ENCODE measurements around the gene SUPT16H. TPM values are rescaled to one million over a fixed set of nuclear protein-coding genes. Genes with fewer than 3 reads are reported as not detected.
A peak's percentile ranks its signal among the peaks of the same experiment; 100 is the strongest.

Gene SUPT16H
- total RNA-seq, 1 experiment from 2014 or later, result 127 TPM

DNA sequence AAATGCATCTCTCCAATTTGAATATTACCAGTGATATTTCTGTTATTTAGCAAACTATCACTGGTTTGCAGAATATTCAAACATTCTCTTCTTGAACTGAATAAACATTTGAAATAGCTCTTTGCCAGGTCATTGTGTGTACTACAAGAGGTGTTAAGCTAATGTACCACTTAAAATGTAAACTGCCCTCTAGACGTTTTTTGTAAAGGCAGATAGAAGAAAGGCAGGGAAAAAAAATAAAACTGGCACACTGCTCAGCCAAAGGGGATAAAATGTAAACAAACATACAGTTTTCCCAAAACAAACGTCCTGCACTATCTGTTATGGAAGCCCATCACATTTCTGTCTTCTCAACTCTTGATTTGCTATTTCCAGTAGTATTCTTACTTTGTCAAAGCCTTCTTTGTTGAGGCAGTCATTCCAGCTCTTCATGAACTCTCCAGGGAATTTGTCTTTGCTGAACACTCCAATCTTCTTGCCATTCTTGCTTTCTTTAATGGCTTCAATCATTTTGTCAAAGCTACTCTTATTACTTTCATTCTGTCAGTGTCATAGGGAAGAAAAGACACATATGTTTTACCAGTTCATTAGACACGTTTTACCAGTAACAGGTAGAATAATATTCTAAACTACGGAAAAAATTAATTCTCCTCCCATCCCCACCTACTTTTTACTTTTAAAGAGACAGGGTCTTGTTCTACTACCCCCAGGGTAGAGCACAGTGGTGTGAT, 13.7 kb downstream of the SUPT16H start:
- no peak for DNase-seq (ENCODE audit: extremely low read depth, low read depth)

DNA sequence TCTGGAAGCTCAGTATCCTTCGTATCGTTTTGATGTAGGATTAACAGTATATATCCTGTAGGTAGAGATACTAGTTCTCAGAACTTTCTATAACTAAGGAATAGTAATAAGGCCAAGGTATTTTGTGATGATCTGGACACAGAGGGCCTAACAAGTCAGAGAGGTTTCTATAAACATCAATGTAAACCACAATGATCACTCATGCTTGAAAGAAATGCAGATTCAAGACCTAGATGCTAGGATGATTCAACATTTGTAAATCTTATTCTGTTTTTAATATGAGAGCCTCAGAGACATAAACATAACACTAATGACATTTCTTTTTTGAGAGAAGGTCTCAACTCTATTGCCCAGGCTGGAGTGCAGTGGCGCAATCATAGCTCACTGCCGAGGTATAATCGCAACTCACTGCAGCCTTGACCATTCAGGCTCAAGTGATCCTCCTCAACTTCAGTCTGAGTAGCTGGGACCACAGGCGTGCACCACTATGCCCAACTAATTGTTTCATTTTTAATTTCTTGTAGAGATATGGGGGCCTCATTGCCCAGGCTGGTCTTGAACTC, 16.2 kb downstream of the SUPT16H start:
- no peak for DNase-seq (ENCODE audit: extremely low read depth, low read depth)

- DNase-seq (ENCODE audit: extremely low read depth, low read depth), result no peak
Observed at GRCh38 chr14:21356511-21356910, 27.3 kb downstream of the SUPT16H start.

GRCh38 chr14:21352587-21352986, 31.2 kb downstream of the SUPT16H start:
- DNase-seq (ENCODE audit: extremely low read depth, low read depth), result no peak

DNA sequence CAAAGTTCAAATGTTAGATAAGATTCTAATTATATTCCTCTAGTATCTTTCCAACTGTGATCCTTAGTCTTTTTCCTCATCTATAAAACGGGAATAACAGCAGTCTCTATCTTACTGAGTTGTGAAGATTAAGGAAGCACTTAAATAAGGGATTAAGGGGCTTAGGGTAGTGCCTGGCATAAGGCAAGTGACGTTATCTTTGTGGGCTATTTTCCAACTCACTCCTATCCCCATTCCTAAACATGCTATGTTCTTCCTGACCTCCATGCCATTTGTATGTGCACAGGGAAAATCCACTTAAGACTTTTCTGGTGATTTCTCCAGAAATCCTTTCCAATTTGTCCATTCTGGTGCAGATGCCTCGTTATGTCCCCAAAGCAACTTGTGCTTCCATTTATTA, 33.3 kb downstream of the SUPT16H start:
- no peak for DNase-seq (ENCODE audit: extremely low read depth, low read depth)

DNA sequence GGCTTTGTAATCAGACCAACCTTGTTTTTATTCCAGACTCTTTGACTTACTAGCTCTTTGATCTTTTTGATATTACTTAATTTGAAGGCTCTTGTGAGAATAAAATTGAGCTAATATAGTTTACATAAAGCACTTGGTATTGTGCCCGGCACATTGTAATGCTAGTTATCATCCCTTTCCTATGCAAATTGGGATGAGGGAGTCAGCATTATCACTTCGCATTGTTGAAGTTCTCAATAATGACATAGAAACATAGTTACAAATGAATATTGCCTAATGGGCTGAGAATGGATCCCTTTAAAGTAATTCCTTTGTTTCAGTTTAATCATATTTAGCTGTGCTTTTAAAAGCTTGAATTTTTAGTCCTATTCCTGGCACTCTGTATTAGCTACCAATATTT, 36.6 kb downstream of the SUPT16H start:
- no peak for DNase-seq (ENCODE audit: extremely low read depth, low read depth)

GRCh38 chr14:21346532-21347135, 37.2 kb downstream of the SUPT16H start:
- no peak for DNase-seq (ENCODE audit: extremely low read depth, low read depth)

DNA sequence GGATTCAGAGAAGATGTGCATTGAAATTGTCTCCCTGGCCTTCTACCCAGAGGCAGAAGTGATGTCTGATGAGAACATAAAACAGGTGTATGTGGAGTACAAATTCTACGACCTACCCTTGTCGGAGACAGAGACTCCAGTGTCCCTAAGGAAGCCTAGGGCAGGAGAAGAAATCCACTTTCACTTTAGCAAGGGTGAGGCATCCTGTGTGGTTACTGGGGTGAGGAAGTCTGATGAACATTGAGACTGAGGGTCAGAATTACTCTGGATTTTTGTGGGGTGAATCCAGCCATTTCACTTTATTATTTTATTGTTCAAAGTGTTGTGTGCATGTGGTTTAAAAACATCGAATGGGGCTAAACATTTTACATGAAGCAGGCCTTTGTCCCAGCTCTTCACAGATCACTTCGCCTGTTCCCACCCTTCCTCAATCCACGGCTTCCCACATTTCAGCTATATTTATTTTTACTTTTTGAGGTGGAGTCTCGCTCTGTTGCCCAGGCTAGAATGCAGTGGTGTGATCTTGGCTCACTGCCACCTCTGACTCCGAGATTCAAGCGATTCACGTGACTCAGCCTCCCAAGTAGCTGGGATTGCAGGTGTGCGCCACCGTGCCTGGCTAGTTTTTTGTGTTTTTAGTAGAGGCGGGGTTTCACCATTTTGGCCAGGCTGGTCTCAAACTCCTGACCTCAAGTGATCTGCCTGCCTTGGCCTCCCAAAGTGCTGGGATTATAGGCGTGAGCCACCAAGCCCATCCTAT, 40.6 kb downstream of the SUPT16H start:
- DNase-seq (ENCODE audit: extremely low read depth, low read depth), result no peak

DNA sequence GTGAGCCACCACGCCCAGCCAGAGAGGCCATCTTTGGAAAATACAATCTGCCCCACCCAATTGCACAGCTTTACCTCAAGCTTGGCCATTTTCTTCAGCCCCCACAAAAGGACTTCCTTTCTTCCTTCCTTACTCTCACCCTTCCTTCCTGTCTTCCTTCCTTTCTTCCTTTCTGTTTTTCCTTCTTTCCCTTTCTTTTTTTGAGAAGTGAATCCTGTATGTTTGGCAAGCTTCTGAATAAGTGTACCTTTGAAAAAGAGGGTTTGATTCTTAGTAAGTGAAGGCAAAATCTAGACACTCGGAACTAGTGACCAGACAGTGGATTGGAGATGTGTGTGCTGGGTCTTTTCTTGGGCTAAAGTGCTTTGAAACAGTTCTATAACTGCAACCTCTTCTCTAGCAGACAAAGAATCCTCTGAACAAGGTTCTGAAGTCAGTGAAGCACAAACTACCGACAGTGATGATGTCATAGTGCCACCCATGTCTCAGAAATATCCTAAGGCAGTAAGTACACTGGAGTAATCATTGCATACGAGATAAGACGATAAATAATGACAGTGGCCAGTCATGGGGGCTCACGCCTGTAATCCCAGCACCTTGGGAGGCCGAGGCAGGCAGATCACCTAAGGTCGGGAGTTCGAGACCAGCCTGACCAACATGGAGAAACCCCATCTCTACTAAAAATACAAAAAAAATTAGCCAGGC, 49.5 kb downstream of the SUPT16H start:
- DNase-seq (ENCODE audit: extremely low read depth, low read depth), result no peak

GRCh38 chr14:21332950-21333349, 50.9 kb downstream of the SUPT16H start:
- no peak for DNase-seq (ENCODE audit: extremely low read depth, low read depth)

DNA sequence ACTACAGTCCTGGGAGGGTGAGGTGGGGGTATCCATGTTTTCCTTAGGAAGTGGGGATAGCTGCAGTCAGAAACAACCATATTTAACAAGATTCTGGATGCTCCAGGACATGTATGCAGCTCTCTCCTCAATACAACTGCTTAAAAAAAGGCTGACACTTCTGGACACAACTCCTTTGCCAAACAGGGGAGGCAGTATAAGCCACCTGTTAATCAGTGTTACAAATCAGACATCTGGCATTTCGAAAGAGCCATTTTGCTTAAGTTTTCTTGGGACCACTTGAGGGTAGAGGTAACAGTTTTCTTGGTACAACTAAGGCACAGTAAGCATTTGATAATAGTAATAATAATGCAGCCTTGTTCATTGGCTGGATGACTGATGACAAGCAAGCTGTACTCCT, 56.8 kb downstream of the SUPT16H start:
- no peak for DNase-seq (ENCODE audit: extremely low read depth, low read depth)

GRCh38 chr14:21322716-21323115, 61.1 kb downstream of the SUPT16H start:
- no peak for DNase-seq (ENCODE audit: extremely low read depth, low read depth)

DNA sequence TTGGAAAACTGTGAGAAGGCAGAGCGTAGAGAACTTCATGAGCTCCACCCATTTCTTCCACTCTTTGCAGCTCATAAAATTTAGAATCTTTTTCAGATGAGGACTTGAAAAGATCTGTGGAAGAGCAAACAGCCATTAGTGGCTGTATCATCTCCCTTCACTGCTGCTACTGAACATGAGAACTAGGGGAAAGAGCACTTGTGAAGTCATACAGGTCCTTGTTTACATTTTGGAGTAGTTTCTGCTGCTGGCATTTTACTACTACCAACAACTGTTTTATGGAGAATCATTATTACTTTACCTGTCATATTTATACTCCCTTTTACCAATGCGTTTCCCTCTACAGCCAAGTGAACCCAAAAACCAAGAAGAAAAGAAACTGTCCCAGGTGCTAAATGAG, 62.9 kb downstream of the SUPT16H start:
- DNase-seq (ENCODE audit: extremely low read depth, low read depth), result no peak

- no peak for DNase-seq (ENCODE audit: extremely low read depth, low read depth)
Observed at GRCh38 chr14:21317398-21317797, 66.4 kb downstream of the SUPT16H start.

DNA sequence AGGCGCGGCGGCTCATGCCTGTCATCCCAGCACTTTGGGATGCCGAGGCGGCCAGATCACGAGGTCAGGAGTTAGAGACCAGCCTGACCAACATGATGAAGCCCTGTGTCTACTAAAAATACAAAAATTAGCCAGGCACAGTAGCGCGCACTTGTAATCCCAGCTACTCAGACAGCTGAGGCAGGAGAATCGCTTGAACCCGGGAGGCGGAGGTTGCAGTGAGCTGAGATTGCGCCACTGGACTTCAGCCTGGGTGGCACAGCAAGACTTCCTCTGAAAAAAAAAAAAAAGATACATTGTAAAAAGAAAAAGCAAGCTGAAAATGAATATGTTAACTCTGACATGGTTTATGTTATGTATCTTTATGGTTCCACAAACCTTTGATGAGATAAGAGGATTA, 70.3 kb downstream of the SUPT16H start:
- DNase-seq (ENCODE audit: extremely low read depth, low read depth), result no peak

GRCh38 chr14:21311614-21312013, 72.2 kb downstream of the SUPT16H start:
- DNase-seq (ENCODE audit: extremely low read depth, low read depth), result no peak

DNA sequence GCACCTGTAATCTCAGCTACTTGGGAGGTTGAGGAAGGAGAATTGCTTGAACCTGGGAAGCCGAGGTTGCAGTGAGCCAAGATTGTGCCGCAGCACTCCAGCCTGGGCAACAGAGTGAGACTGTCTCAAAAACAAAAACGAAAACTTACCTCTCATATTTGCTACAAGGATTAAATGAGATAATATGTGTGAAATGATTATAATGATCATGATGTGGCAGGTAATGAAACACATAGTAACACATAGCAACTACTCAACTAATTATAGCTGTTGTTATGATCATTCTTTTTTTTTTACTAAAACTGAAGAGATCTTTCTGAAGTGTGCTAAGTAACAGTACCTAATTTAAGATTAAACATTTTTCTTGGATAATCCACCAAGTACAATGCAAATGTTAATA, 73.9 kb downstream of the SUPT16H start:
- no peak for DNase-seq (ENCODE audit: extremely low read depth, low read depth)

- no peak for DNase-seq (ENCODE audit: extremely low read depth, low read depth)
Observed at GRCh38 chr14:21309238-21309636, 74.6 kb downstream of the SUPT16H start.

GRCh38 chr14:21308479-21309237, 75.2 kb downstream of the SUPT16H start:
- peak; percentile 91 for DNase-seq (ENCODE audit: extremely low read depth, low read depth)

DNA sequence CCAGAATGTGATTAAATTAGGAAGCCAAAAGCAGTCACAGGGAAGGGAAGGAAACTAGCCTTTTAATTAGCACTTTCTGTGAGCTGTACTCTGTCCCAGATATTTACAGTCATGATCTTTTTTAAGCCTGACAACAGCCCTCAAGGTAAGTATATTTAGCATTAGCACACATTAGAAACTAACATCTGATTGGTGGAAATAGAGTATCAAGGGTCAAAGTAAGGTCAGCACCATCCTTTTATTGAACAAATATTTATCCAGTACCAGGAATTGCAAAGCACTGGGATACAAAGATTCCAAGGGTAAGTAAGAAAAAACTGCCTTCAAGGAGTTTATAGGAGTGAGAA, 75.7 kb downstream of the SUPT16H start:
- DNase-seq (ENCODE audit: extremely low read depth, low read depth), result no peak
